Heart right ventricle (tissue), 16 donors: ENCODE measurements around the gene KIF15. TPM values are rescaled to one million over a fixed set of nuclear protein-coding genes. Genes with fewer than 3 reads are reported as not detected.

Experiments used
- ATAC-seq, 8 donors: fragments of 200-7000 bp; cut with Tn5 transposase; one replicate each; pipeline ENCODE4 v1.9.1; 2020; ENCODE audit warnings: mild to moderate bottlenecking in 8 of 8, moderate library complexity in 8 of 8, moderate number of reproducible peaks in 1 of 8
- DNase-seq, 2 donors: peaks; one replicate each; pipeline ENCODE4 v3.0.0-alpha.2; 2020
- H3K27ac ChIP-seq, 10 donors: fragments of 200-600 bp; sonication (generic) in 2 of 10; one replicate each; pipeline versions ENCODE4 v1.5.0 to v1.8.0; 2020 to 2022; ENCODE audit warnings: mild to moderate bottlenecking in 3 of 10
- H3K27me3 ChIP-seq, 7 donors: fragments of 200-600 bp; one replicate each; pipeline ENCODE4 v1.8.0; 2021 to 2022; ENCODE audit warnings: mild to moderate bottlenecking in 2 of 7
- H3K36me3 ChIP-seq, 9 donors: fragments of 200-600 bp; sonication (generic) in 1 of 9; one replicate each; pipeline versions ENCODE4 v1.5.0 to v1.8.0; 2020 to 2022; ENCODE audit warnings: mild to moderate bottlenecking in 2 of 9
- H3K4me1 ChIP-seq, 9 donors: fragments of 200-600 bp; sonication (generic) in 1 of 9; one replicate each; pipeline versions ENCODE4 v1.5.0 to v1.8.0; 2020 to 2022; ENCODE audit warnings: mild to moderate bottlenecking in 4 of 9
- H3K4me3 ChIP-seq, 10 donors: fragments of 200-600 bp; sonication (generic) in 2 of 10; one replicate each; pipeline versions ENCODE4 v1.5.0 to v1.8.0; 2020 to 2022; ENCODE audit warnings: mild to moderate bottlenecking in 7 of 10, moderate library complexity in 2 of 10
- H3K9me3 ChIP-seq, 11 donors: fragments of 200-600 bp in 10 of 11; sonication (generic) in 2 of 11; one replicate each; pipeline versions ENCODE4 v1.5.0 to v1.8.0; 2013 to 2022; ENCODE audit warnings: mild to moderate bottlenecking in 2 of 11, control low read depth in 1 of 11, moderate library complexity in 1 of 11
- CTCF ChIP-seq, 9 donors: fragments of 200-600 bp; sonication (generic) in 2 of 9; IDR thresholded peaks; one replicate each; pipeline versions ENCODE4 v1.5.0 to v1.8.0; 2021 to 2022; ENCODE audit warnings: antibody characterized with exemption in 9 of 9, mild to moderate bottlenecking in 5 of 9, moderate library complexity in 1 of 9
- WGBS, 2 donors: extraction: QIAGEN DNeasy Blood & Tissue Kit; methylation state at CpG; one replicate each; pipeline ENCODE4 v1.1.7; 2013; ENCODE audit warnings: inconsistent platforms in 1 of 2; 5-methylcytosine and 5-hydroxymethylcytosine counted together
- intact Hi-C, 10 donors: fragments of 100-400 bp; cut with DNase I; formaldehyde crosslinking; loops; one replicate each; pipeline versions ENCODE4 v1.11.1 to v1.14.2; 2022
- polyA plus RNA-seq, 2 donors: library from polyadenylated mRNA; stranded (reverse); fragments of 200-250 nt; gene quantifications; one replicate each; pipeline ENCODE4 v1.2.3, GENCODE V29; 2013
- total RNA-seq, 10 donors: library from RNA; stranded (reverse); fragmentation: NEBNext Ultra II Directional in 3 of 10; extraction: Animal tissue kit (Norgen Biotek cat#: 25700) in 3 of 10; gene quantifications; one replicate each; pipeline versions ENCODE4 v1.2.1 to v1.2.4, GENCODE V29; 2021 to 2023
- donor health status: Arrhythmogenic right ventricular cardiomyopathy.
- donor health status: ischemic (EF 13 %, LVEDD 7.1; RV severe dilation, severe dysfunction).
- donor health status: healthy with polysubstance abuse.
- donor health status: DM: no; HTN: yes; CAD: no.
- donor health status: DM: no; HTN: no; CAD: no.
- donor health status: ischemic (EF 25% LVEDD 6.9; RV normal size, moderate dysfunction).
- donor health status: ischemic (EF 25% LVEDD 5.7; RV mildly dilated, moderate dysfunction).
- donor health status: healthy.
- donor health status: DM: yes; HTN: yes; CAD: no.
- donor health status: Ischemic cardiomyopathy.
- donor health status: ischemic (EF 35%, LVEDD 5.7; RV mildly dilated, moderate dysfunction).
- donor health status: nonischemic (EF 11% LVEDD 7.7; RV severe dilation, severe dysfunction).
- donor health status: DM: yes; HTN: yes; CAD: no.
- donor health status: PGD.
- donor health status: ischemic (EF 29% LVEDD 5.4; RV normal size, mild dysfunction).
- donor health status: nonischemic (EF 23%, LVEDD 6.1; RV moderate dilation, normal function).

Gene KIF15
- total and polyA plus RNA-seq, 12 donors: 0.17 to 1.9 (median 0.36) TPM

- peak in 3 of 8 donors; percentile 4 to 11 (median 5) for ATAC-seq
- intact Hi-C loops: loop anchor here in 6 of 10 donors (1.0 to 10.0 kb wide), 8 partner anchors 32 to 246 kb away; partner anchors contain the start of genes TMEM42 (in 5 of the 6), ZNF502 (in 2 of the 6) and ZNF501 (in 1 of the 6)
- no peak for TF ChIP-seq CTCF (IDR thresholded peaks at IDR 0.05)
- H3K36me3 ChIP-seq: peaks cover 0 to 30% (median 5%) of the 10 kb centered on the region in 9 donors
- peak overlapping the region in 9 of 10 donors; percentile 26 to 92 (median 75) for H3K27ac ChIP-seq
- peaks cover 0 to 38% (median 0%) of the 10 kb centered on the region in 11 donors for H3K9me3 ChIP-seq
- WGBS, 2 donors: 1 to 2% methylated on average over 15 of the region's 15 CpGs
- H3K27me3 ChIP-seq: no peaks in the 10 kb centered on the region
- H3K4me1 ChIP-seq: peaks cover 0 to 21% (median 12%) of the 10 kb centered on the region in 9 donors
- H3K4me3 ChIP-seq: peak overlapping the region; percentile 56 to 94 (median 86)
- no peak for DNase-seq
These were observed 532 bp upstream of the KIF15 start for GRCh38 chr3:44761101-44761423.

GRCh38 chr3:44762170-44762677 lies 630 bp downstream of the KIF15 start:
- Histone ChIP-seq H3K4me3 (peak overlapping the region; percentile 56 to 94 (median 86)), H3K36me3 (peaks cover 0 to 25% (median 5%) of the 10 kb centered on the region in 9 donors), H3K27me3 (no peaks in the 10 kb centered on the region), H3K27ac (peak overlapping the region in 1 of 10 donors; percentile 92), H3K9me3 (peaks cover 0 to 31% (median 0%) of the 10 kb centered on the region in 11 donors), H3K4me1 (peaks cover 0 to 21% (median 12%) of the 10 kb centered on the region in 9 donors)
- ATAC-seq (no peak), DNase-seq (no peak)
- intact Hi-C loops: loop anchor here in 4 of 10 donors (5.0 to 10.0 kb wide), 4 partner anchors 50 to 247 kb away; partner anchors contain the start of genes TMEM42 (in 4 of the 4) and ZNF502 (in 1 of the 4)
- WGBS, 2 donors: 2% methylated on average over 9 of the region's 9 CpGs
- no peak for TF ChIP-seq CTCF (IDR thresholded peaks at IDR 0.05)

GRCh38 chr3:44762690-44763089 lies 1.1 kb downstream of the KIF15 start:
- DNase-seq (no peak), ATAC-seq (no peak)
- H3K36me3 ChIP-seq: peaks cover 0 to 20% (median 5%) of the 10 kb centered on the region in 9 donors
- peaks cover 0 to 21% (median 12%) of the 10 kb centered on the region in 9 donors for H3K4me1 ChIP-seq
- no peak for TF ChIP-seq CTCF (IDR thresholded peaks at IDR 0.05)
- peak overlapping the region in 2 of 10 donors; percentile 87 to 91 for H3K4me3 ChIP-seq
- intact Hi-C loops: loop anchor here in 4 of 10 donors (5.0 to 10.0 kb wide), 4 partner anchors 50 to 248 kb away; partner anchors contain the start of genes TMEM42 (in 4 of the 4) and ZNF502 (in 1 of the 4)
- no peaks in the 10 kb centered on the region for H3K27me3 ChIP-seq
- 40 to 41% methylated on average over 5 of the region's 5 CpGs for WGBS, 2 donors
- peaks cover 0 to 29% (median 0%) of the 10 kb centered on the region in 11 donors for H3K9me3 ChIP-seq
- H3K27ac ChIP-seq: peak overlapping the region in 1 of 10 donors; percentile 92

GRCh38 chr3:44764248-44764647 lies 2.7 kb downstream of the KIF15 start:
- Histone ChIP-seq H3K27ac (no peak overlapping the region), H3K4me1 (peaks cover 0 to 21% (median 12%) of the 10 kb centered on the region in 9 donors), H3K36me3 (peaks cover 0 to 6% (median under 1%) of the 10 kb centered on the region in 9 donors), H3K27me3 (no peaks in the 10 kb centered on the region), H3K4me3 (no peak overlapping the region), H3K9me3 (peaks cover 0 to 25% (median 0%) of the 10 kb centered on the region in 11 donors)
- DNase-seq (no peak), ATAC-seq (no peak)
- intact Hi-C loops: loop anchor here in 4 of 10 donors (5.0 to 10.0 kb wide), 4 partner anchors 52 to 249 kb away; partner anchors contain the start of genes TMEM42 (in 4 of the 4) and ZNF502 (in 1 of the 4)
- TF ChIP-seq CTCF (IDR thresholded peaks at IDR 0.05): no peak
